ENCODE data around the gene NHLH1. TPM values are rescaled to one million over a fixed set of nuclear protein-coding genes. Genes with fewer than 3 reads are reported as not detected.

The NHLH1 gene
- total and polyA plus RNA-seq, 4 experiments from 2014 or later = 0.41 to 0.42 TPM; not detected in 2

DNA sequence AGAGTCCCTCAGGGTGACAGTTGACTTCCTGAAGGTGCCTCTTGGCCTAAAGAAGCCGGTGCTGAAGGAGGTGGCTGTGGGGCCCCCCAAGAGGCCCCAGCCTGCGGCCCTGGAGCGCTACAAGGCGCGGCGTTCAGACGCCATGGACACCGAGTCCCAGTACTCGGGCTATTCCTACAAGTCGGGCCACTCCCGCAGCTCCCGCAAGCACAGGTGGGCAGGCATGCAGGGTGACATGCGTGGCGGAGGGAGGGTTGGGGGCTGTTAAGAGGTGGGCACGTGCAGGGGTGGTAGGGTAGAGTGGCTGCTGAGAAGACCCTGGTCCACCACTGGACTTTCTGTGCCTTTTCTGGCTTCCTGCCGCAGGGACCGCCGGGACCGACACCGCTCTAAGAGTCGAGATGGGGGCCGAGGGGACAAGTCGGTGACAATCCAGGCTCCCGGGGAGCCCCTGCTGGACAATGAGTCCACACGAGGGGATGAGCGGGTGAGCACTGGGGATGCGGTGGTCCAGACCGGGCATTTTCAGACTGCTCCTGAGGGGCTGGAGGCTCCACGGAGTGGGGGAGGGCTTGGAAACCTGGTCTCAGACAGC, 48.9 kb downstream of the NHLH1 start:
- Mint-ChIP-seq H3K27me3 (peaks cover 0 to 4% of the 10 kb centered on the region in 2 donors), H3K4me3 (no peak overlapping the region), H3K27ac (no peak overlapping the region), H3K4me1 (no peaks in the 10 kb centered on the region), H3K36me3 (no peaks in the 10 kb centered on the region), H3K9me3 (no peaks in the 10 kb centered on the region)
- intact Hi-C loops (cut with micrococcal nuclease) = no loop called here
- H3K36me3 ChIP-seq (ENCODE audit: insufficient read depth, low read length) = no peaks in the 10 kb centered on the region
- no peaks in the 10 kb centered on the region for H3K27me3 ChIP-seq (ENCODE audit: insufficient read depth, low read length)
- no peaks in the 10 kb centered on the region for H3K4me1 ChIP-seq (ENCODE audit: insufficient read depth, low read length)
- no peak overlapping the region for H3K4me3 ChIP-seq (ENCODE audit: low read length in 2 of 2)
- no peaks in the 10 kb centered on the region for H3K9me3 ChIP-seq (ENCODE audit: control insufficient read depth in 1 of 2, low read length in 2 of 2)
- POLR2A ChIA-PET (ENCODE audit: partially characterized antibody) = no interaction called here
- CTCF ChIA-PET (ENCODE audit: partially characterized antibody) = no interaction called here
- no peak for DNase-seq
- no peak overlapping the region for H3K27ac ChIP-seq (ENCODE audit: low read depth, low read length)

GRCh38 chr1:160416369-160416768, 49.5 kb downstream of the NHLH1 start:
- no peak overlapping the region for H3K27ac Mint-ChIP-seq
- Histone ChIP-seq H3K9me3 (ENCODE audit: control insufficient read depth in 1 of 2, low read length in 2 of 2) (no peaks in the 10 kb centered on the region), H3K36me3 (ENCODE audit: insufficient read depth, low read length) (no peaks in the 10 kb centered on the region), H3K4me3 (ENCODE audit: low read length in 2 of 2) (no peak overlapping the region), H3K27me3 (ENCODE audit: insufficient read depth, low read length) (no peaks in the 10 kb centered on the region), H3K4me1 (ENCODE audit: insufficient read depth, low read length) (no peaks in the 10 kb centered on the region), H3K27ac (ENCODE audit: low read depth, low read length) (no peak overlapping the region)
- no peaks in the 10 kb centered on the region for H3K9me3 Mint-ChIP-seq
- H3K4me1 Mint-ChIP-seq = no peaks in the 10 kb centered on the region
- H3K4me3 Mint-ChIP-seq = no peak overlapping the region
- ChIA-PET POLR2A (ENCODE audit: partially characterized antibody) (no interaction called here), CTCF (ENCODE audit: partially characterized antibody) (interaction anchor here (1.0 kb wide), 1 partner anchor 189 kb away, joined by 3 read pairs; no protein-coding TSS in a partner anchor)
- peaks cover 0 to 4% of the 10 kb centered on the region in 2 donors for H3K27me3 Mint-ChIP-seq
- no peak for DNase-seq
- intact Hi-C loops (cut with micrococcal nuclease) = no loop called here
- H3K36me3 Mint-ChIP-seq = no peaks in the 10 kb centered on the region

GRCh38 chr1:160418483-160418882, 51.6 kb downstream of the NHLH1 start:
- Histone ChIP-seq H3K27me3 (ENCODE audit: insufficient read depth, low read length) (no peaks in the 10 kb centered on the region), H3K4me1 (ENCODE audit: insufficient read depth, low read length) (no peaks in the 10 kb centered on the region), H3K9me3 (ENCODE audit: control insufficient read depth in 1 of 2, low read length in 2 of 2) (no peaks in the 10 kb centered on the region), H3K36me3 (ENCODE audit: insufficient read depth, low read length) (no peaks in the 10 kb centered on the region), H3K4me3 (ENCODE audit: low read length in 2 of 2) (no peak overlapping the region), H3K27ac (ENCODE audit: low read depth, low read length) (no peak overlapping the region)
- Mint-ChIP-seq H3K4me1 (no peaks in the 10 kb centered on the region), H3K27ac (no peak overlapping the region), H3K36me3 (no peaks in the 10 kb centered on the region), H3K9me3 (no peaks in the 10 kb centered on the region), H3K27me3 (peaks cover 0 to 8% of the 10 kb centered on the region in 2 donors), H3K4me3 (no peak overlapping the region)
- DNase-seq = no peak
- POLR2A ChIA-PET (ENCODE audit: partially characterized antibody) = no interaction called here
- CTCF ChIA-PET (ENCODE audit: partially characterized antibody) = interaction anchor here (0.7 to 1.2 kb wide), 3 partner anchors 11 to 188 kb away, joined by 3 read pairs; no protein-coding TSS in a partner anchor
- intact Hi-C loops (cut with micrococcal nuclease) = no loop called here

DNA sequence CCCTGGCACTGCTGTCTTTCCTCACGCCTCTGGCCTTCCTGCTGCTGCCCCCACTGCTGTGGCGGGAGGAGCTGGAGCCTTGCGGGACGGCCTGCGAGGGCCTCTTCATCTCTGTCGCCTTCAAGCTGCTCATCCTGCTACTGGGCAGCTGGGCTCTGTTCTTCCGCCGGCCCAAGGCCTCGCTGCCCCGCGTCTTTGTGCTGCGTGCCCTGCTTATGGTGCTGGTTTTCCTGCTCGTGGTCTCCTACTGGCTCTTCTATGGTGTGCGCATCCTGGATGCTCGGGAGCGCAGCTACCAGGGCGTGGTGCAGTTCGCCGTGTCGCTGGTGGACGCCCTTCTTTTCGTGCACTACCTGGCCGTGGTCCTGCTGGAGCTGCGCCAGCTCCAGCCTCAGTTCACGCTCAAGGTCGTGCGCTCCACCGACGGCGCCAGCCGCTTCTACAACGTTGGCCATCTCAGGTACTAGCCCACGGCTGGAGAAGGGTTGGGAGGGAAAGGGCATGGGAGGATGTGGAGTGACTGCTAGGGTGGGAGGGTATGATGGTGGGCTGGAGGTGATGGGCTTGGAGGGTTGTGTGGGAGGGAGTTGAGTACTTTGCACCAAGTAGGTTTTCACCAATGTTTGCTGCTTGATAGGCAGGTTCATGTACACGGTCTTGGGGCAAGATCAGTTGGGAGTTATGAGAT, 52.4 kb downstream of the NHLH1 start:
- ChIA-PET POLR2A (ENCODE audit: partially characterized antibody) (interaction anchor here (1.2 kb wide), 1 partner anchor 9 kb away, joined by 4 read pairs; no protein-coding TSS in a partner anchor), CTCF (ENCODE audit: partially characterized antibody) (interaction anchor here (1.1 kb wide), 1 partner anchor 349 kb away, joined by 3 read pairs; no protein-coding TSS in a partner anchor)
- Histone ChIP-seq H3K4me1 (ENCODE audit: insufficient read depth, low read length) (no peaks in the 10 kb centered on the region), H3K27ac (ENCODE audit: low read depth, low read length) (no peak overlapping the region), H3K27me3 (ENCODE audit: insufficient read depth, low read length) (no peaks in the 10 kb centered on the region), H3K4me3 (ENCODE audit: low read length in 2 of 2) (no peak overlapping the region), H3K9me3 (ENCODE audit: control insufficient read depth in 1 of 2, low read length in 2 of 2) (no peaks in the 10 kb centered on the region), H3K36me3 (ENCODE audit: insufficient read depth, low read length) (no peaks in the 10 kb centered on the region)
- no peaks in the 10 kb centered on the region for H3K36me3 Mint-ChIP-seq
- H3K4me3 Mint-ChIP-seq = no peak overlapping the region
- DNase-seq = no peak
- H3K27me3 Mint-ChIP-seq = peaks cover 0 to 7% of the 10 kb centered on the region in 2 donors
- no peaks in the 10 kb centered on the region for H3K9me3 Mint-ChIP-seq
- intact Hi-C loops (cut with micrococcal nuclease) = no loop called here
- no peaks in the 10 kb centered on the region for H3K4me1 Mint-ChIP-seq
- H3K27ac Mint-ChIP-seq = peak overlapping the region in 1 of 7 donors; percentile 31

DNA sequence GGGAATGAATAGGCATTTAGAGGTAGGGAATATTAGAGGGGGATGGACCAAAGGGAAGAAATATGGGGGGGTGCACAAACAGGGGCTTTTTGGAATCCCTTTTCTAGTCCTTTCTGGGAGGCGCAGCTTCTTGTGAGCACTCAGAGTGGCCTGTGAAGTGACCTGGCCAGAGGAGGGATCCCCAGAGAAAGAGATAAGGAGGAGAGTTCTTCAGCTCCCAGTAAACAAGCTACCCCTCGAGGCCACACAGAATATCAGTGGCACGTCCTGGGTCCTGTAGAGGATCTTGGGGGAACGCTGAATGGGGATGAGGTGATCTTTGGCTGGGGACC, 52.9 kb downstream of the NHLH1 start:
- CTCF ChIA-PET (ENCODE audit: partially characterized antibody) = interaction anchor here (1.1 kb wide), 1 partner anchor 349 kb away, joined by 3 read pairs; no protein-coding TSS in a partner anchor
- intact Hi-C loops (cut with micrococcal nuclease) = no loop called here
- no peaks in the 10 kb centered on the region for H3K9me3 ChIP-seq (ENCODE audit: control insufficient read depth in 1 of 2, low read length in 2 of 2)

DNA sequence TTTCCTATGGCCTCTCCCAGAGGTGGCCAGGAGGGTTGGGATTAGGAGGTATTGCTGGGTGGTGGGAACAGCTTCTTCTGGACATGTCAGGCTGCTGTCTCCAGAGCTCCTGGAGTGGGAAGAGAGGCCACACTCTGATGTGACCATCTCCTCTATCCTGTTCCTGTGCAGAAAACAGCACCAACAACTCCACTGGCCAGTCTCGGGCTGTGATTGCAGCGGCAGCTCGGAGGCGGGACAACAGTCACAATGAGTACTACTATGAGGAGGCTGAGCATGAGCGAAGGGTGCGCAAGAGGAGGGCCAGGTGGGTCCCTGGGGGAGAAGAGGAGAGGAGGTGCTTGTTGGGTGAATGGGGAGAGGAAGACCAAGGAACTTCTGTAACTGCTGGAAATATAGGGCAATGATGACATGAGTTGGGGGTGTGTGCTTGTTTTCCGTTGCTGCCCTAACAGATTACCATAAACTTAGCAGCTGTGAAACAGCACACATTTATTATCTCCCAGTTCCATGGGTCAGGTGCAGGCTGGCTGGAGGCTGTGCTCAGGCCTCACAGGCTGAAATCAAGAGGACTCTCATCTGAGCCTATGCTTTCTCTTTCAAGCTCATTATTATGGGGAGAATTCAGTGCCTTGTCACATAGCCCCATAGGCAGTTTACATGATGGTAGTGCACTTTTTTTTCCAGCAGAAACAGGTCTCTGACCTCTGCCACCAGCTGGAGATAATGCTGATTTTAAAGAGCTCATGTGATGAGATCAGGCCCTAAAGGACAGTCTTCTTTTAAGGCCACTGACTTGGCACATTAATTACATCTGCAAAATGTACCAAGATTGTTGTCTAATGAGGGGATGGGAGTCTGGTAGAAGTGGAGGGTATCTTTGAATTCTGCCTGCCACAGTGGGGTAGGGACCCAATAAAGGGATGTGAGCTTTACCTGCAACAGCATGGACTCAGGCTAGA, 54.3 kb downstream of the NHLH1 start:
- no peaks in the 10 kb centered on the region for H3K36me3 Mint-ChIP-seq
- H3K27ac ChIP-seq (ENCODE audit: low read depth, low read length) = no peak overlapping the region
- H3K9me3 ChIP-seq (ENCODE audit: control insufficient read depth in 1 of 2, low read length in 2 of 2) = no peaks in the 10 kb centered on the region
- ChIA-PET POLR2A (ENCODE audit: partially characterized antibody) (interaction anchor here (0.8 kb wide), 1 partner anchor 26 kb away, joined by 3 read pairs; no protein-coding TSS in a partner anchor), CTCF (ENCODE audit: partially characterized antibody) (no interaction called here)
- H3K27ac Mint-ChIP-seq = peak overlapping the region in 1 of 7 donors; percentile 59
- H3K27me3 Mint-ChIP-seq = peaks cover 0 to 5% of the 10 kb centered on the region in 2 donors
- no peaks in the 10 kb centered on the region for H3K9me3 Mint-ChIP-seq
- no peaks in the 10 kb centered on the region for H3K36me3 ChIP-seq (ENCODE audit: insufficient read depth, low read length)
- no peaks in the 10 kb centered on the region for H3K27me3 ChIP-seq (ENCODE audit: insufficient read depth, low read length)
- no peak overlapping the region for H3K4me3 ChIP-seq (ENCODE audit: low read length in 2 of 2)
- no peak overlapping the region for H3K4me3 Mint-ChIP-seq
- DNase-seq = no peak
- H3K4me1 ChIP-seq (ENCODE audit: insufficient read depth, low read length) = no peaks in the 10 kb centered on the region
- intact Hi-C loops (cut with micrococcal nuclease) = no loop called here
- H3K4me1 Mint-ChIP-seq = no peaks in the 10 kb centered on the region

More for the DNA sequence above, 52.9 kb downstream of the NHLH1 start:
- no peaks in the 10 kb centered on the region for H3K4me1 Mint-ChIP-seq
- Histone ChIP-seq H3K4me1 (ENCODE audit: insufficient read depth, low read length) (no peaks in the 10 kb centered on the region), H3K4me3 (ENCODE audit: low read length in 2 of 2) (no peak overlapping the region), H3K27ac (ENCODE audit: low read depth, low read length) (no peak overlapping the region), H3K27me3 (ENCODE audit: insufficient read depth, low read length) (no peaks in the 10 kb centered on the region), H3K36me3 (ENCODE audit: insufficient read depth, low read length) (no peaks in the 10 kb centered on the region)
- DNase-seq = no peak
- H3K27me3 Mint-ChIP-seq = peaks cover 0 to 7% of the 10 kb centered on the region in 2 donors
- POLR2A ChIA-PET (ENCODE audit: partially characterized antibody) = interaction anchor here (1.2 kb wide), 1 partner anchor 9 kb away, joined by 4 read pairs; no protein-coding TSS in a partner anchor
- no peak overlapping the region for H3K27ac Mint-ChIP-seq
- H3K36me3 Mint-ChIP-seq = no peaks in the 10 kb centered on the region
- no peaks in the 10 kb centered on the region for H3K9me3 Mint-ChIP-seq
- no peak overlapping the region for H3K4me3 Mint-ChIP-seq

- H3K4me3 ChIP-seq (ENCODE audit: low read length in 2 of 2) = no peak overlapping the region
- no peaks in the 10 kb centered on the region for H3K36me3 ChIP-seq (ENCODE audit: insufficient read depth, low read length)
- H3K9me3 ChIP-seq (ENCODE audit: control insufficient read depth in 1 of 2, low read length in 2 of 2) = no peaks in the 10 kb centered on the region
- Mint-ChIP-seq H3K27ac (peak overlapping the region in 1 of 7 donors; percentile 59), H3K4me3 (no peak overlapping the region), H3K9me3 (no peaks in the 10 kb centered on the region), H3K36me3 (no peaks in the 10 kb centered on the region), H3K27me3 (peaks cover 0 to 5% of the 10 kb centered on the region in 2 donors), H3K4me1 (no peaks in the 10 kb centered on the region)
- no peak for DNase-seq
- peaks cover 4% of the 10 kb centered on the region for H3K4me1 ChIP-seq (ENCODE audit: insufficient read depth, low read length)
- H3K27ac ChIP-seq (ENCODE audit: low read depth, low read length) = no peak overlapping the region
- no peaks in the 10 kb centered on the region for H3K27me3 ChIP-seq (ENCODE audit: insufficient read depth, low read length)
- ChIA-PET POLR2A (ENCODE audit: partially characterized antibody) (interaction anchor here (0.8 kb wide), 1 partner anchor 25 kb away, joined by 3 read pairs; no protein-coding TSS in a partner anchor), CTCF (ENCODE audit: partially characterized antibody) (no interaction called here)
- intact Hi-C loops (cut with micrococcal nuclease) = no loop called here
These were observed 55.0 kb downstream of the NHLH1 start for GRCh38 chr1:160421881-160422280.
